H1 (cell line): ENCODE data around the gene NACA.
"Not testable (repeated sequence)": the region's sequence is repeated elsewhere in the genome, so short reads cannot be mapped to it uniquely, and the experiment has no call there.

ENCODE experiments used
- CBX8 ChIP-seq: fragments of 300-800, 300-1000 bp; sonication (generic); IDR thresholded peaks from 2 replicates; pipeline ENCODE4 v1.7.1; 2016; ENCODE audit warnings: low read depth, low read length, borderline replicate concordance
- CEBPB ChIP-seq: IDR thresholded peaks from 2 replicates; pipeline ENCODE4 v1.6.1; 2012; ENCODE audit warnings: low read depth, low read length
- CHD1 ChIP-seq: IDR thresholded peaks from 2 replicates; pipeline ENCODE4 v1.6.1; 2012; ENCODE audit warnings: low read depth, low read length, improper control_type of control experiment
- JUND ChIP-seq: IDR thresholded peaks from 2 replicates; pipeline ENCODE4 v1.6.1; 2011; ENCODE audit warnings: mild to moderate bottlenecking, improper control_type of control experiment, low read length
- POLR2A ChIP-seq, 2 experiments: IDR thresholded peaks; 1 replicate in 1 of 2; 2 replicates in 1 of 2; pipeline ENCODE4 v1.6.1; 2011; ENCODE audit warnings: low read depth in 2 of 2, low read length in 2 of 2, mild to moderate bottlenecking in 2 of 2; ENCODE audit errors: control extremely low read depth in 1 of 2
- POLR2AphosphoS5 ChIP-seq: IDR thresholded peaks from 2 replicates; pipeline ENCODE4 v1.6.1; 2011; ENCODE audit warnings: low read depth, low read length
- RNF2 ChIP-seq: fragments of 200-900, 300-1000 bp; sonication (generic); IDR thresholded peaks from 2 replicates; pipeline ENCODE4 v1.7.1; 2016; ENCODE audit warnings: borderline replicate concordance, low read depth, mild to moderate bottlenecking, antibody characterized with exemption, low read length; ENCODE audit not compliant: poor library complexity, severe bottlenecking; ENCODE audit errors: missing control alignments
- ZNF274 ChIP-seq: IDR thresholded peaks from 2 replicates; pipeline ENCODE4 v1.7.0; 2012; ENCODE audit warnings: low read length, borderline replicate concordance; ENCODE audit errors: extremely low read depth
- TF ChIP-seq, protein P1 (sequence below), 3 experiments: IDR thresholded peaks; 1 replicate in 2 of 3; 2 replicates in 1 of 3; pipeline versions ENCODE4 v1.5.1 to v1.6.1; 2011; ENCODE audit warnings: low read length in 3 of 3, mild to moderate bottlenecking in 3 of 3, inconsistent platforms in 2 of 3, low read depth in 1 of 3, moderate library complexity in 1 of 3; ENCODE audit not compliant: insufficient read depth in 1 of 3; ENCODE audit errors: control extremely low read depth in 1 of 3
- TF ChIP-seq, protein P2 (sequence below): IDR thresholded peaks from 2 replicates; pipeline ENCODE4 v1.6.1; 2012; ENCODE audit warnings: inconsistent platforms

DNA sequence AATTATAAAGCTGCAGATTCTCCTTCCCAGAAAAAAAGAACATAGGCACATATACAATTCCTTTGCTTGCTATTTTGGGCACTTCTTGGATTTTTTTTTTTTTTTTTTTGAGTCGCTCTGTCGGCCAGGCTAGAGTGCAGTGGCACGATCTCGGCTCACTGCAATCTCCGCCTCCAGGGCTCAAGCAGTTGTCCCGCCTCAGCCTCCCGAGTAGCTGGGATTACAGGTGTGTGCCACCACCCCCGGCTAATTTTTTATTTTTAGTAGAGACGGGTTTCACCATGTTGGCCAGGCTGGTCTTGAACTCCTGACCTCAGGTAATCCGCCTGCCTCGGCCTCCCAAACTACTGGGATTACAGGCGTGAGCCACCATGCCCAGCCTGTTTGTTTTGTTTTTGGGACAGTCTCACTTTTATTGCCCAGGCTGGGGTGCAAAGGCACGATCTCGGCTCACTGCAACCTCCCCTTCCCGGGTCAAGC, 1.1 kb upstream of the NACA start:
- TF ChIP-seq, protein P1, sequence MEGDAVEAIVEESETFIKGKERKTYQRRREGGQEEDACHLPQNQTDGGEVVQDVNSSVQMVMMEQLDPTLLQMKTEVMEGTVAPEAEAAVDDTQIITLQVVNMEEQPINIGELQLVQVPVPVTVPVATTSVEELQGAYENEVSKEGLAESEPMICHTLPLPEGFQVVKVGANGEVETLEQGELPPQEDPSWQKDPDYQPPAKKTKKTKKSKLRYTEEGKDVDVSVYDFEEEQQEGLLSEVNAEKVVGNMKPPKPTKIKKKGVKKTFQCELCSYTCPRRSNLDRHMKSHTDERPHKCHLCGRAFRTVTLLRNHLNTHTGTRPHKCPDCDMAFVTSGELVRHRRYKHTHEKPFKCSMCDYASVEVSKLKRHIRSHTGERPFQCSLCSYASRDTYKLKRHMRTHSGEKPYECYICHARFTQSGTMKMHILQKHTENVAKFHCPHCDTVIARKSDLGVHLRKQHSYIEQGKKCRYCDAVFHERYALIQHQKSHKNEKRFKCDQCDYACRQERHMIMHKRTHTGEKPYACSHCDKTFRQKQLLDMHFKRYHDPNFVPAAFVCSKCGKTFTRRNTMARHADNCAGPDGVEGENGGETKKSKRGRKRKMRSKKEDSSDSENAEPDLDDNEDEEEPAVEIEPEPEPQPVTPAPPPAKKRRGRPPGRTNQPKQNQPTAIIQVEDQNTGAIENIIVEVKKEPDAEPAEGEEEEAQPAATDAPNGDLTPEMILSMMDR (IDR thresholded peaks at IDR 0.05; ENCODE audit: control extremely low read depth in 1 of 3, insufficient read depth in 1 of 3, low read depth in 1 of 3, low read length in 3 of 3) = not testable (repeated sequence)
- not testable (repeated sequence) for TF ChIP-seq RNF2; CHD1; ZNF274; CEBPB; POLR2AphosphoS5; JUND; CBX8; POLR2A (IDR thresholded peaks at IDR 0.05; ENCODE audit: control extremely low read depth in 1 of 2, low read depth in 2 of 2, low read length in 2 of 2)
- TF ChIP-seq, protein P2, sequence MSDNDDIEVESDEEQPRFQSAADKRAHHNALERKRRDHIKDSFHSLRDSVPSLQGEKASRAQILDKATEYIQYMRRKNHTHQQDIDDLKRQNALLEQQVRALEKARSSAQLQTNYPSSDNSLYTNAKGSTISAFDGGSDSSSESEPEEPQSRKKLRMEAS = not testable (repeated sequence)
